HAP-1 (cell line): Measurements from ENCODE around the gene RASIP1.
"Not testable (repeated sequence)": the region's sequence is repeated elsewhere in the genome, so short reads cannot be mapped to it uniquely, and the experiment has no call there.

Experiments used
- DNase-seq, 2 experiments: peaks; one replicate each; pipeline ENCODE4 v3.0.0-alpha.2; 2016 to 2020; ENCODE audit warnings: low spot score in 2 of 2
- H3K27me3 ChIP-seq: fragments of 250-450 bp; sonication (Bioruptor Pico); 2 replicates; pipeline ENCODE4 v1.5.1; 2020; ENCODE audit warnings: low read depth, mild to moderate bottlenecking, moderate library complexity
- H3K36me3 ChIP-seq: fragments of 250-450 bp; sonication (Bioruptor Pico); replicated peaks from 2 replicates; pipeline ENCODE4 v1.5.1; 2020; ENCODE audit warnings: mild to moderate bottlenecking
- H3K4me1 ChIP-seq: fragments of 250-450 bp; sonication (Bioruptor Pico); 2 replicates; pipeline ENCODE4 v1.5.1; 2020; ENCODE audit warnings: mild to moderate bottlenecking
- H3K4me3 ChIP-seq: fragments of 250-450 bp; sonication (Bioruptor Pico); 2 replicates; pipeline ENCODE4 v1.5.1; 2020; ENCODE audit warnings: mild to moderate bottlenecking, moderate library complexity
- H3K9me3 ChIP-seq: fragments of 250-450 bp; sonication (Bioruptor Pico); 2 replicates; pipeline ENCODE4 v1.5.1; 2020; ENCODE audit warnings: mild to moderate bottlenecking, moderate library complexity
- in situ Hi-C: fragments of 300-500 bp; cut with MboI; formaldehyde crosslinking; loops from 3 replicates; pipeline ENCODE4 v1.14.3; 2020; ENCODE audit warnings: low sequenced_read_pairs, inconsistent platforms, mixed read lengths

Gene RASIP1

DNA sequence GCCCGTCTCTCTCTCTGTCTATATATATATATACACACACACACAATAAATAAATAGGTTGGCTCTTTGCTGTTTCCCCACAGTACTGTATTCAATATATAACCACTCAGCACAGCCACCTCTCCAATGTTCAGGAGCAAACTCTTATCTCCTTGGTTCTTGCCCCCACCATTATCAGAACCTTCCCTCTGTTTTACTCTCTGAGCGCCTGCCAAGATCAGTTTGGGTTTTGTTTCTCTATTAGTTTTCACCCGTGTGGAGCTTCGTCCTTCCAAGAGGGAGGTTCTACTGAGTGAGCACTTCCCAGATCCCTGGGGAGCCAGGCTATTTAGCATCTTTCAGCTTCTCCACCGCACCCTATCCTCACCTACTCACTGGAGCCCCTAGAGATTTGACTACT lies 25.4 kb upstream of the RASIP1 start:
- H3K27me3 ChIP-seq, result peaks cover 35% of the 10 kb centered on the region
- in situ Hi-C loops, result not testable (repeated sequence)

GRCh38 chr19:48760504-48761205 lies 20.2 kb upstream of the RASIP1 start:
- in situ Hi-C loops, result no loop called here
- Histone ChIP-seq H3K27me3 (peaks cover 31% of the 10 kb centered on the region), H3K4me1 (no peaks in the 10 kb centered on the region)

More for the DNA sequence above, 25.4 kb upstream of the RASIP1 start:
- H3K4me3 ChIP-seq, DNase-seq, H3K9me3 ChIP-seq, H3K4me1 ChIP-seq, H3K36me3 ChIP-seq: not testable (repeated sequence)

GRCh38 chr19:48757741-48758144 lies 17.3 kb upstream of the RASIP1 start:
- in situ Hi-C loops, result no loop called here
- no peaks in the 10 kb centered on the region; the same call in none of the 2 replicates for H3K9me3 ChIP-seq
- H3K4me3 ChIP-seq, result no peak overlapping the region
- H3K36me3 ChIP-seq, result no peaks in the 10 kb centered on the region
- H3K27me3 ChIP-seq, result peaks cover 8% of the 10 kb centered on the region; the same call in 1 of the 2 replicates
- DNase-seq, result no peak
- H3K4me1 ChIP-seq, result peaks cover 3% of the 10 kb centered on the region; the same call in 1 of the 2 replicates

More at GRCh38 chr19:48760504-48761205, 20.2 kb upstream of the RASIP1 start:
- H3K36me3 ChIP-seq, result no peaks in the 10 kb centered on the region
- no peaks in the 10 kb centered on the region; the same call in none of the 2 replicates for H3K9me3 ChIP-seq
- H3K4me3 ChIP-seq, result no peak overlapping the region
- no peak for DNase-seq

DNA sequence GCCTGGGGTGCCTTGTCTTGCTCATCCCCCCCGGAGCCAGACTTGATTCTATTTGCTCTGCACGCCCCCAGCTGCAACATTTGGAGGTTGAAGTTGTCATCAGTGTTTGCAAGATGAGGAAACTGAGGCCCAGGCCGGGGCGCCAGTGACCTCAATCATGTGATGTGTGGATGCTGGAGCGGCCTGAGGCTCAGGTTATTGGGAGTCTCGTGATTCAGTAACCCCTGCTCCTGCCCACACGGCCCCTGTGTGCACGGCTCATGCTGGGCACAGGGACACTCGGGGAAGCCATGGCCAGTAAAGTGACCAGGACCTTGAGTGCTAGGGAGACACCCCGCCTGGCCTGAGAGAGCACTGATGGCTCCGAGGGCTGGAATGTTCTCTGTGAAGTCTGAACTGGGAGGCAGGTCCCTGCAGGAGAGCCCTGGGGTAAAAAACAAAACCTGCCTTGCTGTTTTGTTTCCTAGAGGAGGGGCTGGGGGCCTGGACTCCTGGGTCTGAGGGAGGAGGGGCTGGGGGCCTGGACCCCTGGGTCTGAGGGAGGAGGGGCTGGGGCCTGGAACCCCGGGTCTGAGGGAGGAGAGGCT lies 16.8 kb upstream of the RASIP1 start:
- H3K36me3 ChIP-seq, result no peaks in the 10 kb centered on the region
- no peak for DNase-seq
- no peak overlapping the region for H3K4me3 ChIP-seq
- peaks cover 3% of the 10 kb centered on the region; the same call in 1 of the 2 replicates for H3K4me1 ChIP-seq
- H3K27me3 ChIP-seq, result peaks cover 4% of the 10 kb centered on the region; the same call in 1 of the 2 replicates
- no peaks in the 10 kb centered on the region; the same call in none of the 2 replicates for H3K9me3 ChIP-seq
- in situ Hi-C loops, result no loop called here

DNA sequence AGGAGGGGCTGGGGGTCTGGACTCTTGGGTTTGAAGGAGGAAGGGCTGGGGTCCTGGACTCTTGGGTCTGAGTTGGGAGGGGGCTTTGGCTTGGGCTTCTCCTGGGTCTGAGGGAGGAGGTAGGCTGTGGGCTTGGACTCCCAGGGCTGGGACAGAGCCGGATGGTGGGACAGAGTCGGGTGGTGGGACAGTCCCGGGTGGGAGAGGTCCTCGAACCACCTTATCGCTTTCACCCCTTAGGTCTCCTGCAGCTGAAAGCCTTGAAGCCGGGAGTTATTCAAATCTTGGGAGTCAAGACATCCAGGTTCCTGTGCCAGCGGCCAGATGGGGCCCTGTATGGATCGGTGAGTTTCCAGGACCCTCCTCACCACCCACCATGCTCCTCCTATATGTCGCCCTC lies 16.3 kb upstream of the RASIP1 start:
- H3K4me1 ChIP-seq, result peaks cover 7% of the 10 kb centered on the region
- no peak for DNase-seq
- H3K27me3 ChIP-seq, result peaks cover 4% of the 10 kb centered on the region; the same call in 1 of the 2 replicates
- H3K36me3 ChIP-seq, result no peaks in the 10 kb centered on the region
- H3K4me3 ChIP-seq, result no peak overlapping the region
- in situ Hi-C loops, result no loop called here
- H3K9me3 ChIP-seq, result no peaks in the 10 kb centered on the region; the same call in none of the 2 replicates

GRCh38 chr19:48756212-48756611 lies 15.8 kb upstream of the RASIP1 start:
- Histone ChIP-seq H3K4me1 (peaks cover 8% of the 10 kb centered on the region), H3K9me3 (no peaks in the 10 kb centered on the region; the same call in none of the 2 replicates), H3K36me3 (no peaks in the 10 kb centered on the region), H3K4me3 (no peak overlapping the region), H3K27me3 (peaks cover 4% of the 10 kb centered on the region; the same call in 1 of the 2 replicates)
- DNase-seq, result no peak
- in situ Hi-C loops, result no loop called here

GRCh38 chr19:48755787-48756186 lies 15.4 kb upstream of the RASIP1 start:
- H3K9me3 ChIP-seq, result no peaks in the 10 kb centered on the region; the same call in none of the 2 replicates
- no peak overlapping the region for H3K4me3 ChIP-seq
- in situ Hi-C loops, result no loop called here
- H3K27me3 ChIP-seq, result peaks cover 4% of the 10 kb centered on the region; the same call in 1 of the 2 replicates
- no peaks in the 10 kb centered on the region for H3K36me3 ChIP-seq
- H3K4me1 ChIP-seq, result peaks cover 8% of the 10 kb centered on the region
- no peak for DNase-seq

- DNase-seq, result no peak
- H3K36me3 ChIP-seq, result no peaks in the 10 kb centered on the region
- peaks cover 8% of the 10 kb centered on the region for H3K4me1 ChIP-seq
- H3K27me3 ChIP-seq, result 0 out of 2 replicates have a peak, but pooled peaks cover 3% of the 10 kb centered on the region
- in situ Hi-C loops, result no loop called here
- H3K9me3 ChIP-seq, result no peaks in the 10 kb centered on the region; the same call in 1 of the 2 replicates
- H3K4me3 ChIP-seq, result no peak within 1 kb of the TSS
Observed at GRCh38 chr19:48755084-48755641, 14.8 kb upstream of the RASIP1 start, which contains the start of gene FGF21. Gene FGF21 (plus strand): TSS chr19:48755524. CDS start chr19:48756237, 713 bp downstream.

DNA sequence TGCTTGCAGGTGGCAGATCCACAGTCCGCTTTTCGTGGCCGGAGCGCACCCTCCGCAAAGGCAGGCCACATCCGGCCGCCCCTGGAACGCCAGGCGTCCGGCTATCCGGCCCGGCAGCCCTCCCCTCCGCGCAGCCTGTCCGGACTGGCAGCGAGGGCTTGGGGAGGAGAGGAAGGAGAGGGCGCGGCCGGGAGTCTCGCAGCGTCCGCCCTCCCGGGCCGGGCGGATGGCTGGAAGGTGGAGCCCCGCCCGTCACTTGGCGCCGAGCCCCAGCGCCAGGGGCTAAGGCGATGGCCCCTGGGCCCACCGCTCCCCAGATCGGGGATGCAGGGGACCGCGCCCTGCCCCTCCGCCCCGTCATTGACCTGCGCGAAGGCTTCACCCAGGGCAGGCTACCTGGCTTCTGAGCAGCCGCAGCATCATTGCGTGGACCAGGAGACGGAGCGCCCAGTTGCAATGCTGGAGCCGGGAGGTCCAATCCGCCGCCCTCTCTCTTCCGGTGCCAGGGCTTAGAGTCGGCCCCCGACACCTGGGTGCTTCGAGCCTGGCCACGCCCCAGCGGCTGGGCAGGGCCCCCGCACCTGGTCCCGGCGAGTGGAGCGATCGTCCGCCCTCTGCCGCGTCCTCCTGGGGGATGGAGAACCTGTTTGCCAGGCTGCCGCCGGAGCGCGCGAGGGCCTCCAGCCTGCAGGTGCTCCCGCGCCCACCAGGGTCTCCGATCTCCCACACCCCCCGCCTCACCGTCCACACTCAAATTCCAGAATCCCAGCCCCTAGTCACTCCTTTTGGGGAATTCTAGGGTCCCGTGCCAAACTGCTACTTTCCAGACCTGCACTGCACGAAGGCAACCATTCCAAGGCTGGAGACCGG lies 12.3 kb upstream of the RASIP1 start, which contains the start of gene FUT1:
Gene FUT1, minus strand, starts transcription at position 146 of the 870 bp plus-strand sequence. CDS start 1,360 bp downstream, outside the sequence.
- no peaks in the 10 kb centered on the region; the same call in 1 of the 2 replicates for H3K36me3 ChIP-seq
- peak; percentile 52 to 82 for DNase-seq
- in situ Hi-C loops, result no loop called here
- H3K4me3 ChIP-seq, result peak within 1 kb of the TSS; percentile 48
- peaks cover 8% of the 10 kb centered on the region for H3K4me1 ChIP-seq
- H3K27me3 ChIP-seq, result no peaks in the 10 kb centered on the region
- no peaks in the 10 kb centered on the region for H3K9me3 ChIP-seq

GRCh38 chr19:48751845-48752495 lies 11.6 kb upstream of the RASIP1 start:
- in situ Hi-C loops, result no loop called here
- no peak for DNase-seq
- no peaks in the 10 kb centered on the region for H3K9me3 ChIP-seq
- H3K36me3 ChIP-seq, result no peaks in the 10 kb centered on the region; the same call in 1 of the 2 replicates
- H3K4me3 ChIP-seq, result peak overlapping the region; percentile 48
- H3K4me1 ChIP-seq, result peaks cover 8% of the 10 kb centered on the region
- H3K27me3 ChIP-seq, result no peaks in the 10 kb centered on the region

DNA sequence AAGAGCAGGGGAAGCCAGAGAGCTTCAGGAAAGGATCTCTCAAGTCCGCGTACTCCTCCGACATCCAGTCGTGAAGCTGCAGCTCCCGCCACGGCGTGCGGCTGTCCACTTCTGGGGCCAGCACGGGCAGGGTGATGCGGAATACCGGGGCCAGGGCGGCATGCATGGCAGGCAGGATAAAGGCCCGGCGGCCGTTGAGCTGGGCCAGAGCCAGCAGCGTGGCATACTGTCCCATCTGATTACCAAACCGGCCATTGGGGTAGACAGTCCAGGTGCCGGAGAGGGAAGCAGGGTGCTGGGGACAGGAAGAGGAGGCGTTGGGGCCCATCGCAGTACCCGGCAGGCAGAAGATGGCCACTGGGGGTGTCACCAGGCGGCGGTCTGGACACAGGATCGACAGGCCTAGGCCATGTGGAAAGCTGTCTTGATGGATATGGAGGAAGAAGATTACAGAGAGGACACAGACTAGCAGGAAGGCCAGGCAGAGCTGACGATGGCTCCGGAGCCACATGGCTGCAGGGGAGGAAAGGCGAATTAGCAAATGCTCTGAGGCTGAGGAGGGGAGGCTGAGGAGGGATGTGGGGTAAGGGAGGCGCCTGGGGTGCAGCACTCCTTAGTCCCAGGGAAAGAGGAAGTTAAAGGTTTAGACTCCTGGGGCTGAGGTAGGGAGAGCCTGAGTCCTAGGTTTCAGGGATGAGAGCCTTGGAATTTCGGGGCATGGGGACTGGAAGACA lies 10.5 kb upstream of the RASIP1 start:
- no peak for DNase-seq
- Histone ChIP-seq H3K9me3 (no peaks in the 10 kb centered on the region), H3K4me1 (peaks cover 8% of the 10 kb centered on the region), H3K4me3 (no peak overlapping the region), H3K36me3 (no peaks in the 10 kb centered on the region; the same call in 1 of the 2 replicates), H3K27me3 (no peaks in the 10 kb centered on the region)
- in situ Hi-C loops, result no loop called here

- Histone ChIP-seq H3K9me3 (no peaks in the 10 kb centered on the region), H3K36me3 (no peaks in the 10 kb centered on the region; the same call in 1 of the 2 replicates), H3K4me3 (no peak overlapping the region), H3K4me1 (peaks cover 8% of the 10 kb centered on the region), H3K27me3 (no peaks in the 10 kb centered on the region)
- DNase-seq, result no peak
- in situ Hi-C loops, result no loop called here
Observed at GRCh38 chr19:48750351-48750750, 9.9 kb upstream of the RASIP1 start.
